Esophagus (tissue), 2 donors: ENCODE results near the gene WDR18. TPM values are rescaled to one million over a fixed set of nuclear protein-coding genes. Genes with fewer than 3 reads are reported as not detected.
A peak's percentile ranks its signal among the peaks of the same experiment; 100 is the strongest.

Experiments used
- H3K27ac ChIP-seq, 2 donors: one replicate each; pipeline ENCODE4 v1.5.1; 2013; ENCODE audit warnings: low read depth in 2 of 2, mild to moderate bottlenecking in 2 of 2, inconsistent platforms in 1 of 2, low read length in 1 of 2, moderate library complexity in 1 of 2
- H3K27me3 ChIP-seq, 2 donors: one replicate each; pipeline ENCODE4 v1.6.1; 2013; ENCODE audit warnings: low read length in 2 of 2, control low read depth in 1 of 2, mild to moderate bottlenecking in 1 of 2; ENCODE audit not compliant: insufficient read depth in 2 of 2, control insufficient read depth in 1 of 2
- H3K36me3 ChIP-seq, 2 donors: one replicate each; pipeline ENCODE4 v1.6.1; 2013; ENCODE audit warnings: low read length in 1 of 2; ENCODE audit not compliant: control insufficient read depth in 2 of 2, insufficient read depth in 2 of 2
- H3K4me1 ChIP-seq, 2 donors: one replicate each; pipeline ENCODE4 v1.6.1; 2013; ENCODE audit warnings: low read length in 1 of 2; ENCODE audit not compliant: control insufficient read depth in 2 of 2, insufficient read depth in 2 of 2
- H3K4me3 ChIP-seq, 2 donors: one replicate each; pipeline ENCODE4 v1.5.1; 2013; ENCODE audit warnings: low read length in 2 of 2, mild to moderate bottlenecking in 2 of 2, low read depth in 1 of 2, moderate library complexity in 1 of 2
- H3K9me3 ChIP-seq, 2 donors: one replicate each; pipeline ENCODE4 v1.6.1; 2013; ENCODE audit warnings: mild to moderate bottlenecking in 2 of 2, low read depth in 1 of 2, low read length in 1 of 2, moderate library complexity in 1 of 2; ENCODE audit not compliant: control insufficient read depth in 2 of 2, insufficient read depth in 1 of 2
- WGBS, 2 donors: extraction: QIAGEN DNeasy Blood & Tissue Kit; methylation state at CpG; one replicate each; pipeline ENCODE4 v1.1.7; 2013; 5-methylcytosine and 5-hydroxymethylcytosine counted together
- polyA plus RNA-seq, 2 donors: library from polyadenylated mRNA; stranded (reverse); fragments of 200-250 nt; gene quantifications; one replicate each; pipeline ENCODE4 v1.2.3, GENCODE V29; 2013
- donor health status: healthy with polysubstance abuse.
- donor health status: Bipolar disorder and iron deficiency.

Gene WDR18
- polyA plus RNA-seq, 2 donors, result 36.2 to 44.8 TPM

DNA sequence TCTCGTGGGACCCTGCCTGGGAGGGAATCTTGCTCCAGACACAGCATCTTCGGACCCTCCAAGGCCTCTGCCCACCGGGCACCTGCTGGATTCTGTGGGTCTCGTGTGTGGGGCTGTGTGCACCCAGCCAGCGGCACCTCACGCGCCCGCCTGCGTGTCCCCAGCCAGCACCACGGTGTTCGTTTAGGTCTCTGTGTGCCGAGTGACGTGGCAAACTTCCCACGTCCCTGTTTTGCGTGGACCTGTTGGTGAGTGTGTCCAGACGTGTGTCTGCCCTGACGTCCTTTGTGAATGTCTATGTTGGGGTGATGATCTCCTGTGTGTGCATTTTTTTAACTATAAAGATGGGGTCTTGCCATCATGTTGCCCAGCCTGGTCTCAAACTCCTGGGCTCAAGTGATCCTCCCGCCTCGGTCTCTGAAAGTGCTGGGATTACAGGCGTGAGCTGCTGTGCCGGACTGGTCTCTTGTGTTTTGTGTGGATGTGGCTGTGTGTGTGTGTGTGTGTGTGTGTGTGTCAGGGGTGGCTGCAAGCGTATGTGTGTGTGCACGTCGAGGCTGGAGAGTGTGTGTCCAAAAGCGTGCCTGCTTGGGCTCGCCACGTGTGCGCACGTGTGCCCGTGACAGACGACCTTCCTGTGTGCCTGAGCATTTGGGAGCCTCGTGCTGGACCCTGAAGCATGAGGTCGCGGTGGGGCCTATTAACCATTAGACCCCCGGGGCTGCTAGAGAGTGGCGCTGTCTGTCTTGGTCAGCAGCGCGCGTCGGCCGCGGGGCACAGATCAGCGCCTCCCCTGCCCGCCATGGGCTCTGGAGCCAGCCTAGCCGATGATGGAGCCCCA, 42.6 kb upstream of the WDR18 start:
- H3K36me3 ChIP-seq, result peaks cover 0 to 6% of the 10 kb centered on the region in 2 donors
- peaks cover 2 to 10% of the 10 kb centered on the region in 2 donors for H3K4me1 ChIP-seq

GRCh38 chr19:942133-942645, 42.0 kb upstream of the WDR18 start:
- Histone ChIP-seq H3K9me3 (no peaks in the 10 kb centered on the region), H3K27ac (no peak overlapping the region), H3K4me1 (peaks cover 2 to 10% of the 10 kb centered on the region in 2 donors), H3K27me3 (no peaks in the 10 kb centered on the region), H3K4me3 (no peak overlapping the region), H3K36me3 (peaks cover 0 to 6% of the 10 kb centered on the region in 2 donors)
- WGBS, 2 donors, result 88 to 92% methylated on average over 27 to 32 of the region's 32 CpGs

More for the DNA sequence above, 42.6 kb upstream of the WDR18 start:
- peak overlapping the region; percentile 78 to 81 for H3K27ac ChIP-seq
- H3K9me3 ChIP-seq, result no peaks in the 10 kb centered on the region
- H3K4me3 ChIP-seq, result peak overlapping the region; percentile 37 to 46
- H3K27me3 ChIP-seq, result no peaks in the 10 kb centered on the region
- 44 to 60% methylated on average over 33 to 45 of the region's 45 CpGs for WGBS, 2 donors

DNA sequence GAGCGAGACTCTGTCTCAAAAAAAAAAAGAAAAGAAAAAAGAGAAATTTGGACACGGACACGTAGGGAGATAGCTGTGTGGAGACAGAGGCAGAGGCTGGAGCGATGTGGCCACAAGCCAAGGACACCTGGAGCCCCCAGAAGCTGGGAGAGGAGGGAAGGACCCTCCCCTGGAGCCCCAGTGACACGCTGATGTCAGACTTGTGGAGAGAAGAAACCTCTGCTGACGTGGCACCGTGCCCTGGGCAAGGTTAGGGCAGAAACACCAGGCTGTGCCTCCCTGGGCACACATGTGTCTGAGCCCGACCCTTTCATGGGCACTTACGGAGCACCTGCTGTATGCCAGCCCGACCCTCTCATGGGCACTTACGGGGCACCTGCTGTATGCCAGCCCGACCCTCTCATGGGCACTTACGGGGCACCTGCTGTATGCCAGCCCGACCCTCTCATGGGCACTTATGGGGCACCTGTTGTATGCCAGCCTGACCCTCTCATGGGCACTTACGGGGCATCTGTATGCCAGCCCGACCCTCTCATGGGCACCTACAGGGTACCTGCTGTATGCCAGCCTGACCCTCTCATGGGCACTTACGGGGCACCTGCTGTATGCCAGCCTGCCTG, 40.5 kb upstream of the WDR18 start:
- H3K36me3 ChIP-seq, result peaks cover 0 to 4% of the 10 kb centered on the region in 2 donors
- no peaks in the 10 kb centered on the region for H3K27me3 ChIP-seq
- WGBS, 2 donors, result 94 to 96% methylated on average over 17 of the region's 17 CpGs
- no peak overlapping the region for H3K4me3 ChIP-seq
- no peak overlapping the region for H3K27ac ChIP-seq
- H3K4me1 ChIP-seq, result peaks cover 2 to 8% of the 10 kb centered on the region in 2 donors
- no peaks in the 10 kb centered on the region for H3K9me3 ChIP-seq

DNA sequence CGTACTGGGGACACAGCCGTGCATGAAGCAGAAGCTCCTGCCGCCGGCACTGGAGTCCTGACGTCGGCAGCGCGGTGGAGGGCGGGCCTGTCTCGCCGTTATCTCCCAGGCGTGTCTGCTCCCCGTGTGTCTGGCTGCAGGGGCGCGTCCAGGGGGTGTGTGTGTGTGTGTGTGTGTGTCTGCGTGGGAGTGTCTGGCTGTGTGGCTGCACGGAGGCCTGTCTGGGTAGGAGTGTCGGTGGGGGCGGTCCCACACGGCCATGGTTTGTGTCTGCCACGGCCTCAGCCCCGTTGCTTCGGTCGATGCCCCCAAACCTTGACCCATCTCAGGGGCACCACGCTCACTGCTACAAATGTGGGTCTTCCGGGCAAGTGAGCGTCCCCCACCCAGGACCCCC, 40.0 kb upstream of the WDR18 start:
- Histone ChIP-seq H3K36me3 (peaks cover 0 to 4% of the 10 kb centered on the region in 2 donors), H3K4me1 (peaks cover 2 to 8% of the 10 kb centered on the region in 2 donors), H3K9me3 (no peaks in the 10 kb centered on the region), H3K4me3 (no peak overlapping the region), H3K27me3 (no peaks in the 10 kb centered on the region), H3K27ac (no peak overlapping the region)
- 62 to 75% methylated on average over 27 of the region's 27 CpGs for WGBS, 2 donors

DNA sequence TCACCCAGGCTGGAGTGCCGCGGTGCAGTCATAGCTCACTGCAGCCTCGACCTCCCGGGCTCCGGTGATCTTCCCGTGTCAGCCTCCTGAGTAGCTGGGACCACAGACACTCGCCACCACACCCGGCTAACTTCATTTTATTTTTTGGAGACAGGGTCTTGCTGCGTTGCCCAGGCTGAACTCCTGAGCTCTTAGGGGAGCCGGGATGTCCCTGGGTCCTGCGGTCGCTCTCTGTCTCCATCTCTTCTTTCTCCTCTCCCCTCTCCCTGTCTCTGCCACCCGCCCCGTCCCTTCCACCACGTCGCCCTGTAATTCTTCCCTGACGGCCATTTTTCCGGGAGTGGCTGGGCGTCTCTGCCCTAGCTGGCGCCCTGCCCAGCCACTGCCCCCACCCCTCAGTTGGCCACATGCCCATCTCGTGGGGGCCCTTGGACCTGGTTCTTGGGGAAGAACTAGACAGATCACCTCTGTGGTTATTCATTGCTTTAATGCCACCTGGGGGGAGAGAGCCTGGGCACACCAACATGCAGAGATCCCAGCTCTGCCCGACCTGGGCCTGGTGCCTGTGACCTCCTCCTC, 39.4 kb upstream of the WDR18 start:
- Histone ChIP-seq H3K4me3 (no peak overlapping the region), H3K27me3 (no peaks in the 10 kb centered on the region), H3K36me3 (peaks cover 0 to 4% of the 10 kb centered on the region in 2 donors), H3K4me1 (peaks cover 2 to 8% of the 10 kb centered on the region in 2 donors), H3K9me3 (no peaks in the 10 kb centered on the region), H3K27ac (no peak overlapping the region)
- WGBS, 2 donors, result 60 to 70% methylated on average over 22 of the region's 22 CpGs

DNA sequence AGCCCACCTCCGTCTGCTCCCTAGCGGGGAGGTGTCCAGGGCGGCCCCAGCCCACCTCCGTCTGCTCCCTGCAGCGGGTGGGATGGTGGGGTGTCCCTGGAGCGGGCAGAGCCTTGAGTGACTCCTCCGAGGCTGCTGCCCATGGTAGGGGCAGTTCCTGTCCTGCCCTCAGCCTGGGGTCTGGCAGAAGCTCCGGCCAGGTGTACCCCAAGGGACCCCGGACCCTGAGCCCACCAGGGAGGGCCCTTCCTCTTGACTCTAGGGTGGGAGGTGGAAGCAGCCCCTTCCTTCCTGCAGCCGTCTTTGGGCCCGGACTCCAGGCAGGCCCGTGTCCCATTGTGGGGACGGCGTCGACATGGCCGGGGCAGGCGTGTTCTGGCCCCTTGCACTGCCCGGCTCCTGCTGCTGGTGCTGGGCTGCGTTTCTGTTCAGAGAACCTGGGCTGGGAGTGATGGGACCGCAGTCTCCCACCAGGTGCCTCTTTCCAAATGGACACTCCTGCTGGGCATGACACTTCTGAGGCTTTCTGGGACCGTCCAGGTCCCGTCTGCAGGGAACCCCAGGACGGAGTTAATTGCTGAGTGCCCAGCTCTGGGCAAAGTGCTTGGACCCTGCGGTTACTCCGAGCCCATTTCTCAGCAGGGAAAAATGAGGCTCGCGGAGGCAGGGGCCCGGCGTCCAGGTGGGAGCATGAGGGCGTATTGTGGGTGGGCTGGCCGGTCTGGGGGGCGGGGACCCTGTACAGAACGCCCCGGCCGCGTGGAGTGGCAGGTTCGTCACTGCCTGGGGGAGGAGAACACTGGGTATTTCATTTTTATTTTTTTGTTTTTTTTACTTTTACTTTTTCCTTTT, 38.5 kb upstream of the WDR18 start:
- WGBS, 2 donors, result 89 to 91% methylated on average over 37 of the region's 37 CpGs
- no peak overlapping the region for H3K4me3 ChIP-seq
- H3K9me3 ChIP-seq, result no peaks in the 10 kb centered on the region
- H3K4me1 ChIP-seq, result peaks cover 2 to 5% of the 10 kb centered on the region in 2 donors
- peaks cover 0 to 4% of the 10 kb centered on the region in 2 donors for H3K36me3 ChIP-seq
- no peaks in the 10 kb centered on the region for H3K27me3 ChIP-seq
- H3K27ac ChIP-seq, result no peak overlapping the region

DNA sequence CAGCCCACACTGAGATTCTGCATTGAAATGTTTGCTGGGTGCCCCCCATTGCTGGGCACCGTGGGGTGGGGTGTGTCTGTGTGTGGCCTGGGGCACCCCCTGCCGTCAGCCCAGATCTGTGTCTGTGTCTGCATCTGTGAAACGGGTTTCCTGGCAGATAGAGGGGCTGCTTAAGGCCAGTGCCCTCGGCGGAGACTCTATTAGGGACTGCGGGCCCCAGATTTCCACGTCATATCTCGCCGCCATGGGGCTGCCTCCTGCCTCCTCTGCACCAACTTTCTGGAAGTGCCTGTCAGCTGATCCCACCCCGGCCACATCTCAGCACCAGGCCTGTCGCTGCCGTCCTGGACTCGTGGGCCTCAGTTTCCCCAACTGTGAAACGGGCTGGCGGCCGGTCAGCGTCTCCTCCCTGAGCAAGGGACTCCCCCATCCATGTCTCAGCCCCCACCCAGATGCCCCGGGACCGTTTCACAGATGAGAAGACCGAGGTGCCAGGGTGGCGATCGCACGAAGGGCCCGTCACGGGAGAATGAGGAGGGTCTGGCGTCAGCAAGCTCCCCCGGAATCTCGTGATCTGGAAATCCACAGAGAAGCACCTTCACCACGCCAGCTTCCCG, 36.9 kb upstream of the WDR18 start:
- Histone ChIP-seq H3K4me1 (no peaks in the 10 kb centered on the region), H3K27ac (no peak overlapping the region), H3K9me3 (no peaks in the 10 kb centered on the region), H3K4me3 (no peak overlapping the region), H3K27me3 (no peaks in the 10 kb centered on the region), H3K36me3 (peaks cover 0 to 4% of the 10 kb centered on the region in 2 donors)
- WGBS, 2 donors, result 85 to 89% methylated on average over 30 of the region's 30 CpGs

GRCh38 chr19:947707-948539, 36.2 kb upstream of the WDR18 start:
- Histone ChIP-seq H3K4me1 (peaks cover 0 to 2% of the 10 kb centered on the region in 2 donors), H3K36me3 (peaks cover 0 to 1% of the 10 kb centered on the region in 2 donors), H3K27me3 (no peaks in the 10 kb centered on the region), H3K4me3 (no peak overlapping the region), H3K9me3 (no peaks in the 10 kb centered on the region), H3K27ac (no peak overlapping the region)
- WGBS, 2 donors, result 84 to 86% methylated on average over 47 of the region's 47 CpGs
